Fibroblast of skin of left quadriceps (primary cell): Measurements from ENCODE around the gene ADCY10.

Source experiments
- DNase-seq, 2 experiments: peaks; one replicate each; pipeline ENCODE4 v3.0.0-alpha.2; 2013; ENCODE audit warnings: low read depth in 2 of 2

The ADCY10 gene

DNA sequence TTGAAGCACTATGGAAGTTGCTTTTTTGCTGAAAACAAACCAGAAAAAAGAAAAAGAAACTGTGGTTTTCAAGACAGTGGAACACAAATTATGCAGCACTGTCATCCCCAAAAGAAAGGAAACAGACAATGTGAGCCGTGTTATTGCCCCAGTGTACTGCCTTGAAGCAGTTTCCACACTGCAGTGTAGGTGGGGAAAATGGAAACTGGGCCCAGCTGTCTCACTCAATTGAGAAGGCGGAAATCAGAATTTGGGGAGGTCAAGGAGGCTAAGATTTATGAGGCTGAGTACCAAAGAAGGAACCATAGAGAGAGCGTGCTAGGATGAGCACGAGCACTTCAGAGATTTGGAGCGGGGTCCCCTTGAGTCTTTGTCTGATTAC lies 136.7 kb downstream of the ADCY10 start:
- DNase-seq: no peak

DNA sequence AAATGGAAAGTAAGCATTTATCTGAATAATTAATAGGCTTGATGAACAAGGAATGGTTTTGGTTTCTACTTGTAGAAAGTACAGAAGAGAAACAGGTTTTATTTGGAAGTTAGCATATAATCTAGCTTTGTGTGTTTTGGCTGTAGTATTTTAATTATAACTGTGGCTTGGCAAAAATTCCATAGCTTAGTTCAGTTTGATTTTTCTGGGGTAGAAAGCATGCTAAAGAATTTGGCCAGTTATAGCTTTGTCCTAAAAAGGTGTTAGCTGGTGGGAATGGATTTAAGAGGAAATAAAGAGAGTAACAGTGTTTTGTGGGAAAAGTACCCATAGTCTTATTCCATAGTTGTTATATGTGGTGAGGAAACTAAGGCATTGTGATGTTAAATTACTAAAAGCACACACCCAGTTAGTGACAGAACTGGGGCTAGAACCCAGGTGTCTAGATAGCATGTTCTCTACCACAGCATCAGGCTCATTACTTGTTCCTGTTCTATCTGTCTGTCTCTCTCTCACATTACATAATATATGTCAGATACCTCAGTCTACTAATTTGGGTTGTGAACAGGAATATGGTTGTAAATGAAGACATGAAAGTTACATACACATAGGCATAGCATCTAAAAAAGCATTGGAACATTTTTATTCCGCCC lies 137.2 kb downstream of the ADCY10 start:
- DNase-seq: no peak

DNA sequence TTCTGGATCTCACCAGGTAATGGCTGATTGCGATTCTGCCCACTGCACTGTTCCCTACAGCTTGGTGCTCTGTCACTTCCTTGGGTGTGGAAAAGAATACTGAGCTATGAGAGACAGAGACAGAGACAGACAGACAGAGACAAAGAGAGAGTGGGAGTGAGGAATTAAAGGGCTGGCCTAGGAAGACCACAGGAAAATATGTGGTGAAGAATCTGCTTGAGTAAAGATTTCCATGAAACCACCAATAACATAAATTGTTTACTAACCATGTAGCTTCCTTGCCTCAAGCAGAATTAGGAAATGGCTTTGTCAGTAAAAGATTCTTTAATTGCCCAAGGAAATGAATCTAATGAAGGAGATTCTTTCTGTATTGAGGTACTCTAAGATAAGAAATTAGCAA lies 137.8 kb downstream of the ADCY10 start:
- DNase-seq: no peak

DNA sequence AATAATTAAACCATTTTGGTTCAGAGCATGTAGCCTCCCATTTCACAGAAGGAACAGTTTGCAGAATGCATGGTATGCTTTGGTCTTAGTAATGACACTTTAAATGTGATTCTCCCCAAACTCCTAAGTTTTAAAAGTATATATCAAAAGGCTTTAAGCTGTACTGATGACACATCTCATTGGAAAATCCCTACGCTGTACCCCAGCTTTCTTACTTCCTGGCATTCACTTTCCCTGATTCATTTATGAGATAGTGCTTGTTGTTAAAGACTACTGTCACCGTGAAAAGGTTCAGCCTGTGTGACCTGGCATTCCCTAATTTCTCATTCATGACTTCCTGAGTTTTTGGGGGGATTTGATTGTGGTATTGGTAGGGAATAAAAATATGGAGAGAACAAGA lies 138.8 kb downstream of the ADCY10 start:
- no peak for DNase-seq

DNA sequence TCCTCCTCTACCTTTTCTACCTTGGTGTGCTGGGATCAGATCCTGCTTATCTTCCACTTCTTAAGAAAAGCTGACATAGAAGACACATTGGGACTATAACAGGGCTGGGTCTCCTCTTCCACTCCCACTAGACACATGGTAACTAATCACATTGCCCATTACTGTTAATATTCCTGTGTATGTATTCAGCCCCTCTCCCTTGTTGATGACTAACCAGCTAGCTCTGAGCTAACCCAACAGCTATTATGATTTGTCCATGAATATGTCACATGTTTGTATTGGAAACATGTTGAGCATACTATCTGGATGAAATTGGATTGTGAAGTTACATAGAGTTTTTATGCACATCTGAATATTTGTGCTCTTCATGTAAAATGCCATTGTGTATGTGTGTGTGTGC lies 139.2 kb downstream of the ADCY10 start:
- no peak for DNase-seq

DNA sequence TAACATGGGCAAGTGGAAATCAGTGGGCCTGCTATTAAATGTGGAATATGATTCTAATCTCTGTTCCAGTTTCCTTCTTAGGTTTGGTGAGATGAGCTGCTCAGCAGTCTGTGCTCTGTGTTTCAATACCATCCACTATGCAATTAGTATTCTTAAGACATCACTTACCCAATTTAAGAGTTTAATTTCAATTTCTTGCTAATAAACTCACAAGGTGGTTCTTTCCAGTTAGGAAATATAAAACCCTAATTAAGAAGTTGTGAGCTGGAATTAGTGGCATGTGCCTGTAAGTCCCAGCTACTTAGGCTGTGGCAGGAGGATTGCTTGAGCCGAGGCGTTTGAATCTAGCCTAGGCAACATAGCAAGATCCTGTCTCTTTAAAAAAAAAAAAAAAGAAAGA lies 140.4 kb downstream of the ADCY10 start:
- no peak for DNase-seq

DNA sequence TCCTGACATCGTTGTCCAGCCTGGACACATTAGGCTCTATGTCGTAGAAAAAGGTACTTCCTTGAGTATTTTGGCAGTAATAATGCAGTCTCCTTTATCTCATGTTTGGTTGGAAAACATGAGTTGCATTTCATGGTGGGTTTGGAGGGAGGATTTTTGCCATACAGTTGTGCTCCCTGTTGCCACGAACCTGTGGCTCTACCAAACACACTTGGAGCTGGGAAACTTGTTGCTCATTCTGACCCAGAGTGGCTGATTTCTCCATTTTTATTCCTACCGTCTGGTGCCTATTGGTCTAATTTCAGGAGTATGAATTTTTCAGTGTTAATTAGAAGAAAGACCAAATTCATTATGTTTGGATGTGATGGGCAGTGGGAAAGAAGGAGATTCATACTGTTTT lies 141.5 kb downstream of the ADCY10 start:
- DNase-seq: no peak

DNA sequence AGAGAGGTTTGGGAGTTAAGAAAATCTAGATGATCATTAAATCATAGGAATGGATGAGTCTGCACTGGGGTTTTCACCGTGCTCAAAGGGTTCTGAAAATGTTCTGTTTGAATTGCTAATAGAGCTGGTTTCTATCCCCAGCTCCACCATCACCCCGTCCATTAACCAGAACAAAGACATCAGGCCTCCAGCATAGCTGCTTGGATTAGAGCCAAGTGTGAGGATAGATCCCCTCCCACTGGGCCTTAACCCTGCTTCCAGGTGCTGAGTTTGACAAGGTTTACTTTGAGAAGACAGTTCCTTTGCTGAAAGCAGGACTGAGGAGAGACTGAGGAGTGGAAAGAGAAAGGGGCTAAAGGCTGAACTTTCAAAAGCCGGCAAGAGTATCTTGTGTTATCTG lies 143.8 kb downstream of the ADCY10 start:
- DNase-seq: no peak

DNA sequence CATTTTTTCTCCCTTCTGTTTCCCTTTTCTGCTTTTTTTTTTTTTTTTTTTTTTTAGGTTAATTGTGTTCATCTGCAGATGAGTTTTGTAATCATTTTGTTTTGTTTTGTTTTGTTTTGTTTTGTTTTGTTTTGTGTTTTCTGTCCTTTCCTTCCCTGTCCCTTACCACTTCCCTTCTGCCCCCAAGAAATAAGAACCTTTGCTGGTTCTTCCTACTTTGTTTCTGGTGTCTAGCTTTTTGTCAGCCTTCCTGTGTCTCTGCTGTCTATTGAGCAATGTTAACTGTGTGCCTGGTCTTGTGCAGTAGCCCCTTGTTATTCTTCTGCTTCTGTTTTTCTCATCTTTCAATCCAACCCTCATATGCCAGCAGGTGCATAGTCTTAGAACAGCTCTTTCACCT lies 146.2 kb downstream of the ADCY10 start:
- DNase-seq: no peak

DNA sequence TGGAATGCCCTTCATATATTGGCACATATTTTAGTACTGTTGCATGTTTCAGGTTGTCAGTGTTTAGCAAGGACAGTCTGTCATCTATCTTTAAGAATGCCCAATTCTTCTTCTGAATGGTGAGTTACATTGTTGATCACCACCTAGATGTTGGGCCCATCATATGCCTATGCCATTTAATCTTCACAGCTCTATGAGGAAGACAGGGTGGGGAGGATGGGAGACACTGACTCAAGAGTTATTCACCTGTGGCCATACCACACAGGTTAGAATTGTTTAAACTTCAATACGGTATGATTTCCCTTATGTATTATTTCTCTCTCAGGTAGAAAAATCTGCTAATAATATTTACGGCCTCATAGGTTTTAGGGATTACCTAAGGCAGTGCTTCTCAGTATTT lies 147.4 kb downstream of the ADCY10 start:
- DNase-seq: no peak

DNA sequence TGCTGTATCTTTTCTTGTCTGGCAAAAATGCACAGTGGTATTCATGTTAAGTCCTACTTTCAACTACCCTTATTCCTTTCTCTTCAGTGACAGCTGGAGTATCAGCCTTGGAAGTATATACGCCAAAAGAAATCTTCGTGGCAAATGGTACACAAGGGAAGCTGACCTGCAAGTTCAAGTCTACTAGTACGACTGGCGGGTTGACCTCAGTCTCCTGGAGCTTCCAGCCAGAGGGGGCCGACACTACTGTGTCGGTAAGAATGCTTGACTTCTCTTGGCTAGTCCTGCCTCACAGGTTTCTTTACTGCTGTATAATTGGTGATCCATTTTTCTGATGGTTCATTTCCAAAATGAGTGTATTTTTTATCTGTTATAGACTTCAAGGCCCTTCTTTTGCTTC lies 148.4 kb downstream of the ADCY10 start:
- DNase-seq: no peak

DNA sequence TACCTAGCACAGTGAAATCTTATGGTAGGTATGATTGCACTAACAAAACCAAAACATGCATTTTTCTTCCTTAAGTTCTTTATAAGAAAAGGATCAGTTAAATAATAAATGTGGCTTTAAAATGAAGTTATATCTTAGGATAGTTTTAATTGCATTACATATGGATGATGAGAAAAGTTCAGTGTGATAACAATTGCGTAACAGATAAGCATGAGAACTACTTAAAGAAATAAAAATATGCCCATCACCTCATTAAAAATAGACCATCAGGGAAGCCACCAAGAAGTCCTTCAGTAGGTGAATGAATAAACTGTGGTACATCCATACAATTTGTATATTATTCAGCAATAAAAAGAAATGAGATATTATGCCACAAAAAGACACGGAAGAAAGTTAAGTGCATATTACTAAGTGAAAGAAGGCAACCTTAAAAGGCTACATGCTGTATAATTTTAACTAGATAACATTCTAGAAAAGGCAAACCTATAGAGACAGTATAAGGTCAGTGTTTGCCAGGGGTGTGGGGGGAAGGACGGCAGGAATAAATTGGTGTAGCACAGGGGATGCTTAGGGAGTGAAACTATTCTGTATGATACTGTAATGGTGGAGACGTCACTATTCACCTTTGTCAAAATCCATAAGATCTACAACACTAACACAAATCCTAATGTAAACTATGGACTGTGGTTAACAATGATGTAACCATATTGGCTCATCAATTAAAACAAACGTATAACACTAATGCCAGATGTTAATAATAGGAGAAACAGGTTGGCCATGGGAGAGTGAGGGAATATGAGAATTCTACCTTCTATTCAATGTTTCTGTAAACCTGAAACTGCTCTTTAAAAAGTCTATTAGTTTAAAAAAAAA lies 149.2 kb downstream of the ADCY10 start:
- DNase-seq: no peak

DNA sequence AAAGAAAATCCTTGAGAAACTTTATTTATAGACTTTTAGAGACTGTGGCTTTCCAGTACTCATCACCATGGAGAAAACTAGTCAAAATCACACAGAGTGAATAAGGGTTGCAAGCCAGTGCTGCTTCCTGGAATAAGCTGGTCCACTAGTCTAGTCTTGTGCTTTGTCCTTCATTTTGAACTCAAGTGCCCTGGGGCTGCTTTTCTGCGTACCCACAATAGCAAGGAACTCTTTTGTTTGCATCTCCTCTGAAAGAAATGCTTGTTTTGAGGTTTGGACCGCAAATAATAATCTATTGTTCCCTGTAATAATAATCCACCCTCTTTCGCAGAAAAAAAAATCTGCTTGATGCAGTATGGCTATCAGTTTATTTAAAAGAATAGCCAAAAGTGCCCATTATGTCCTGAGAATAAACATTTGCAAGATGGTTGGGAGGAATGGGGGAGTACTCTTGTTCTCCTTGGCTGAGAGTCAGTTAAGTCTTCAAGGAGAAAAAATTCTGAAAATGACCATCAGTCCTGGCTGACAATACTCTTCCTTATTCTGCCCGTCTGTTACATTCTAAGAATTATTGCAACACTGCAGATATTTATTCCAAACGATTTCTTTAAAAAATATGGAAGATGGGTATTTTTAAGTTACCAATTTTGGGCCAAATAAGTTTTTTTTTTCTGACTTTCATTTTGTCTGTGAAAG lies 150.3 kb downstream of the ADCY10 start:
- no peak for DNase-seq

DNA sequence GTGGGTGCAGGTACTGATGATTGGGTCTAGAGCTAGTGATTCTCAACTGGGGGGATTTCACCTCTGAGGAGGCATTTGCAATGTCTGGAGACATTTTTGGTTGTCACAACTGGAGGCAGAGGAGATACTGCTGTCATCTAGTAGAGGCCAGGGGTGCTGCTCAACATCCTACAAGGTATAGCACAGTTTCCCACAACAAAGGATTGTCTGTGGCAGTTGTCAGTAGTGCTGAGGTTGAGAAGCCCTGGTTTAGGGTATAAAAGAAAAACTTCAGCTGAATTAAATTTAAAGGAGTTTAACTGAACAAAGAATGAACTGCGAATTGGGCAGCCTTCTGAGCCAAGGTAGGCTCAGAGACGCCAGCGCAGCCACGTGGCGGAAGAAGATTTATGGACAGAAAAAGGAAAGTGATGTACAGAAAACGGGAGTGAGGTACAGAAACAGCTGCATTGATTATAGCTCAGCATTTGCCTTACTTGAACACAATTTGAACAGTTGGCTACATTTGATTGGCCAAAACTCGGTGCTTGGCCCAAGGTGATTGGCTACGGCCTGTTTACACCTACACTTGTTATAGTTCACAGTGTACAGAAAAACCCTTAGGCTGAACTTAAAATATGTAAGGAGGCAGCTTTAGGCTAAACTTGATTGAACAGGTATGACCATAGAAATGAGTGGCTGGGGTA lies 151.7 kb downstream of the ADCY10 start:
- DNase-seq: no peak

DNA sequence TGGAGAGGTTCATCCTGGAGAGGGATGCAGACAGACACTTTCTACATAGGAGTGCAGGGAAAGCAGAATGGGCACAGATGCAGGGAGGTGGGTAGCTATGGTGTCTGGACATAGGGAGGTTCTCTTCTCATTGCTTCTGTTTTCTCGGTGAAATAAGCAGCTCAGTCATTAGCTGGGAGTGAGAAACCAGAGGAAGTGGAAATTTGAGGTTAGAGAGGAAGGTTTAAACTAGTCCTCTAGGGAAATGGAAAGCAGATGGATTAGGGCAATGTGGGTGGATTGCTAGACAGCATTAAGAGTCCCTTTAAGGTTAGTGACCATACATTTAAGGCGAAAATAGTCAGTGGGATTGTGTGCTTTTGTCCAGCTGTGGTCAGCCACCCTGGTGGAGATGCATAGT lies 152.5 kb downstream of the ADCY10 start:
- DNase-seq: no peak
